NT2/D1 (cell line): Measurements from ENCODE around the gene RAB15.

Source experiments
- YY1 ChIP-seq: IDR thresholded peaks from 2 replicates; pipeline ENCODE4 v1.6.1; 2011; ENCODE audit not compliant: insufficient read length, insufficient read depth
- ZNF274 ChIP-seq: IDR thresholded peaks from 2 replicates; pipeline ENCODE4 v1.6.1; 2011; ENCODE audit warnings: mild to moderate bottlenecking, low read depth, low read length

DNA sequence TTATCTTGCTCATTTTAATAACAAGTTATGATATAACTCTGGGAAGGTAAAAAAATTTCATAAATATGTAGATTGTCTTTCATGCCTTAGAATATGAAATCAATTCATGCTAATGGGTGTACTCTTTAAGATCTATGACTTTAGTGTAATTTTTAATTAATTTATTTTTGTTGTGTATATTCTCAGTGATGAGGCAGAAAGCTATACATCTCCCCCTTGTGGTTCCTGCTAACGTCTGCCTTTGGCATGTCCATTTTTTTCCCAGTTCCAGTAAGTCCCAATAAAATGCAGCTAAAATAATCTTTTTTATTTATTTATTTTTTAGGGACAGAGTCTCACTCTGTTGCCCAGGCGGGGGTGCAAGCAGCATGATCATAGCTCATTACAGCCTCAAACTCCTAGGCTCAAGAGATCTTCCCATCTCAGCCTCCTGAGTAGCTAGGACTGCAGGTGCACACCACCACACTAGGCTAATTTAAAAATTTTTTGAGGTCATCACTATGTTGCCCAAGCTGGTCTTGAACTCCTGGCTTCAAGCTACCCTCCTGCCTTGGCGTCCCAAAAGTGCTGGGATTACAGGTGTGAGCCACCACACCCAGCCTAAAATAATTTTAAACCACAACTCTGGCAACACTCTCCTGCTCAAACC, 61.2 kb downstream of the RAB15 start:
- TF ChIP-seq ZNF274 (no peak), YY1 (no peak)
